IPS-15b (cell line): ENCODE measurements around the gene DCTN4.

ENCODE experiments used
- H3K27me3 ChIP-seq: one replicate; pipeline ENCODE4 v1.6.1; 2013; ENCODE audit warnings: low read length; ENCODE audit not compliant: control insufficient read depth, insufficient read depth
- H3K36me3 ChIP-seq: one replicate; pipeline ENCODE4 v1.6.1; 2013; ENCODE audit warnings: low read length; ENCODE audit not compliant: control insufficient read depth, insufficient read depth
- H3K4me1 ChIP-seq: one replicate; pipeline ENCODE4 v1.6.1; 2013; ENCODE audit warnings: mild to moderate bottlenecking, low read length; ENCODE audit not compliant: control insufficient read depth, insufficient read depth
- H3K4me3 ChIP-seq: one replicate; pipeline ENCODE4 v1.5.1; 2013; ENCODE audit warnings: low read depth, low read length
- H3K9ac ChIP-seq: one replicate; pipeline ENCODE4 v1.6.1; 2013; ENCODE audit warnings: low read depth, mild to moderate bottlenecking, low read length
- H3K9me3 ChIP-seq: one replicate; pipeline ENCODE4 v1.6.1; 2013; ENCODE audit warnings: mild to moderate bottlenecking, low read length; ENCODE audit not compliant: control insufficient read depth, insufficient read depth

The DCTN4 gene

GRCh38 chr5:150660108-150660831 is 98.5 kb downstream of the DCTN4 start:
- Histone ChIP-seq H3K9me3 (no peaks in the 10 kb centered on the region), H3K27me3 (peaks cover 10% of the 10 kb centered on the region), H3K9ac (no peak overlapping the region)

GRCh38 chr5:150659360-150660107 is 99.3 kb downstream of the DCTN4 start:
- Histone ChIP-seq H3K36me3 (no peaks in the 10 kb centered on the region), H3K9me3 (no peaks in the 10 kb centered on the region), H3K27me3 (peaks cover 10% of the 10 kb centered on the region), H3K9ac (no peak overlapping the region), H3K4me3 (no peak overlapping the region), H3K4me1 (peaks cover 9% of the 10 kb centered on the region)

More at GRCh38 chr5:150660108-150660831, 98.5 kb downstream of the DCTN4 start:
- no peaks in the 10 kb centered on the region for H3K36me3 ChIP-seq
- no peak overlapping the region for H3K4me3 ChIP-seq
- H3K4me1 ChIP-seq, result peaks cover 9% of the 10 kb centered on the region

- Histone ChIP-seq H3K27me3 (peaks cover 10% of the 10 kb centered on the region), H3K4me1 (peaks cover 9% of the 10 kb centered on the region), H3K9ac (no peak overlapping the region), H3K9me3 (no peaks in the 10 kb centered on the region), H3K4me3 (no peak overlapping the region), H3K36me3 (no peaks in the 10 kb centered on the region)
Observed at GRCh38 chr5:150658699-150659265, 100.0 kb downstream of the DCTN4 start.
